Medulla oblongata (tissue), 1 donor: ENCODE measurements around the gene ELL2.
"Not testable (repeated sequence)": the region's sequence is repeated elsewhere in the genome, so short reads cannot be mapped to it uniquely, and the experiment has no call there.

Source experiments
- DNase-seq: peaks from one replicate; pipeline ENCODE4 v3.0.0-alpha.2; 2015; ENCODE audit errors: extremely low spot score

ELL2 gene

DNA sequence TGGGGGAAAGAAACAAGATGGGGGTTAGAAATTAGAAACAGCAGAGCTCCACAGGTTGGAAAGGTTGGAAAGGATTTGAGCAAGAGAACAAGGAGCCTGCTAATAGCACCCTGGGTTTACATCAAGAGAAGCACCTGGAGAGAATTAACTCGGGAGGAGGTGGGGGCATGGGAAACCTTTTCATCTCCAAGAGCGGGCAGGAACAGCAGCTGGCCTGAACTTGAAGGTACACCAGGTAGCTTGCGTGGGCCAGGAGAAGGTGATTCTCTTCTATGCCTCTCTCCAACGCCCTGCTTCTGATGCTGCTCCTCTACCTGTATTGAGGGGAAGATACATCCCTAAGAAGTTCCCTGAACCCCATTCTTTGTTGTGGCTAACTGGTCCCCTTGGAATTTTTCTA is 102.0 kb downstream of the ELL2 start:
- no peak for DNase-seq

DNA sequence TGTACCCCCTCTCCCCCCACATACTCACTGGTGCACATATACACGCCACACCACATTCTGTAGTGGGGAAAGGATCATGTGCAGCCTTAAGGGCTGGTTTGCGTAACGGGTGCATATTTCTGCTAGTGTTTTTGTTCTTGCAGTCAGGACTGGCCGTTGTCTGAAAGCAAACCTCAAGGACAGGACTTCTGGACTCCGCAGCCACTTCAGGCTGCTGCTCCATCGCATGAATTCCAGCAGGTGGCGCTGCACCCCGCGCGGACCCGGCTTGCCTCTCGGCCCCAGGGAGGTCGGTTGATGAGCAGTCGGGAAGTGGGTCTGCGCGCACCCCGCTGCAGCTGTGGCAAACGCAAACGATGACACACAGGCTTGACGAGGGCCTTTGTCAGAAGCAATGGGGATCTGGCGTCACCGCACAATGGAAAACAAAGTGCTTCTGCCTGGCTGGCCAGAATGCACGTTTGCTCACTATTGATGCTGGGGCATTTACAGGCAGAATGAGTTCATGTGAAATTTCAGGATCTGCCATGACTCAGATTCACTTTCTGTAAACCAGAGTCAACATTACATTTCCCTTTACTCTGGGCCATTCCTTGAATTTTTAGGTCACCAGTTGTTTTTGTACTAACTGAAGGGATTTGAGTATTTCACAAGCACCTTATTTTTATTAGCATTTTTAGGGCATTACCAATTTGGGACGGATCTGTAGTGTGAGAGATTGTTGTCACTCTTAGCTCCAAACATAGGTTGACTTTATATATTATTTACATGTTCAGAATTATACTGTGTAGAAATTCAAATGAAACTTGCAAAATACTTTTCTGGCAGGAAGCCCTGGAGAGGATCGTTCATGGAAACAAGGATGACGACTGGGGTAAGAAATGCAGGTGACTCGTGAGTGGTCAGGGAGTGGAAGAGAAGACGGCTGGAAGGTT is 102.7 kb downstream of the ELL2 start:
- peak; percentile 94 for DNase-seq

DNA sequence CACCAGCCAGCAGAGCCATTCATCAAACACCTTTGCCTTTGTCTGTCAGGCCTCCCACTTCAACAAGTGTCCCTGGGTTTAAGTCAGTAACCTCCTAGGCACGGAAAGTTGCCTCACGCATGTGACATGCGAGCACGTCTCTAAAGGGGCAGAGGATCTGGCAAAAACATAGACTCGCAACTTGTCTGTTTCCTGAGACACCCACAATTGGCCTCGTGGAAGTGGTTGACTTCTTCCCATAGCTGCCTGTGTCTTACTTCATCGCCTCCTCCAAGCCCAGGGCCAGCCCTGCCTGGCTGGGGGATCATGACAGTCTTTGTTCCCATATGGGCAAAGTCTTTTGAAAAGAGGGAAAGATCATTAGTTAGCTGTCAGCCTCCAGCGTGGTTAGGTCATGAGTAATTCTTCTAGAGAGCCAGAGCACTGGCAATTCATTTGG is 103.6 kb downstream of the ELL2 start:
- DNase-seq, result peak; percentile 79

DNA sequence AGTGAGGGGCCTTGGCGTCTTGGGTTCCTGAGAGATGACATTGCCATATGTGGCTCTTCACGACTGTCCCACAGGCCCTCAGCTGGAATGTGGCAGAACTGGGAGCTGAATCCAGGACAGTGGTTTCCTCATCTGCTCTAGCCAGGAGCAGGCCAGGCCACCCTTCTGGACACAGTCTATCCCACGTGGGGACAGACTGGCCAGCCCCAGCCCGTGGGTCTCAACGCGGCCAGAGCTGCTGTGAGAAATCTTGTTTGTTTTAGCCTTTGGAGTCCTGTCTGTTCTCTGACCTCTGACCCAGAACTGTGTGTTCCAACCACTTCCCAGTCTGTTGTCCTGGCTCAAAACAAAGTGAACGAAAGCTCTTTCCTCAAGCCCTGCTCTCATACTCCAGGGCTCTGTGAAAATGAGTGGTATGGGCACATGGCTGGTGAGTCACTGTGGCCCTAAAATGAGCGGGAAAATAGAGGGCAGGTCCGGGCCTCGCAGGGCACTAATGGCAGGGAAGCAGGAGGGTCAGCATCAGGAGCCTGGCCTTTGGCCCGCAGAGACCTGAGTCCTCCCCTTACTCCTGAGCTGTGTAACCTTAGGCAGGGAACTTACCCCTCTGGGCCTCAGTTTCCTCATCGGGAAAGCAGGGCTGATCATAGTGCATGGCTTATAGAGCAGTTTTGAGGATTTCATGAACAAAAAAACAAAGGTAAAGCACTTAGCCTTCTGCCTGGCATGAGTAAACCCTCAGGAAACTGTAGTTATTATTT is 104.3 kb downstream of the ELL2 start:
- peak; percentile 57 for DNase-seq

DNA sequence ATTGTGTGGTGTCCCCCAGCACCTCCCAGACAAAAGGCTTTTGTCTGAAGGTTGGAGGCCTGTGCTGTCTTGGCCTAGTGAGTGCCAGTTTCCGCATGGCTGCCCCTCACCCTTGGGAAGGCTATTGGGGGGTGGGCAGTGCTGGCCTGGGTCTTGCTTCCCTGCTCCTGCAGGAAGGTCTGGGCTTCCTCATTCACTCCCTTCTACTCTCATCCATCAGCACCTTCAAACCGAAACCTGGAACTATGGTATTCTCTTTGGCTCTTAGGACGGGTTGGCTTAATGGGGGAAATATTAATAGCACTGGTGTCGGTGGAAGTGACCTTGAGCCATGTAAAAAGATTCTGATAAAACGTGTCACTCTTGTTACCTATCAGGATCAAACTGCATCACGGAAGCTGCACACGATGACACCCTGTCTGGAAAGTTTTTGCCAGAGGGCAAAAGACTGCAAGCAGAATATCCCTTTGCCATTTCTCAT is 105.1 kb downstream of the ELL2 start:
- DNase-seq, result peak; percentile 72

DNA sequence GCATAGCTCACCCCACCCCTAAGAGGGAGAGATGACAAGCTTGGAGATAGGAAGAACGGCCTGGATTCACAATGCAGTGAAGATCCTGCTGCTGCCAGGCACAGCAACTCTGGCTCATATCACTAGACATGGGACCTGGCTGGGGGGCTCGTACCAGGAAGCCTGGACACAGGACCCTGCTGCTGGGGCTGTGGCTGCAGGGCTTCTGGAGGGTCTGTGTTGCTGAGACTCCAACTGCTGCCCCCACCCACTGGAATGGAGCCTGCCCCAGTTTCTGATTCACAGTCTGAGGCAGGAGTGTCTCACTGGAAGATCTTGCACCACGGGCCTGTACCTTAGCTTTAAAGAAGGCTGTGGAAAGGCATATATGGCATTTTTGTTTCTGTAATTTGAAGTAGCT is 108.2 kb downstream of the ELL2 start:
- no peak for DNase-seq

DNA sequence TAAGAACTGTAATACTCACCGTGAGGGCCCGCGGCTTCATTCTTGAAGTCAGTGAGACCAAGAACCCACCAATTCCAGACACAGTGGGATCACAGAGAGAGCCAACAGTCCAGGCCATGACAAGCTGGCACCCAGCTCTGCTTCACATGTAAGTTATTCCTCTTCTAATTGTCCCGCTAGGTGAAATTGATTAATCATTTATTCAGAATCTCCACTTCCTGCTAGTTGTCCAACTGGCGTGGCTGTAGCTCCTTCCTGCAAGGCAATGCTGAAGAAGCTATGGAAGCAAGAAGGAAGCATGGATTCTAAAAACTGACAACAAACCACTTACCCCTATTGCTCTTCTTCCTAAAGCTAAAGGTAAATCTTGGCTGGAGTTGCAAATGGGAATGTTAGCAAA is 109.1 kb downstream of the ELL2 start:
- DNase-seq, result no peak

DNA sequence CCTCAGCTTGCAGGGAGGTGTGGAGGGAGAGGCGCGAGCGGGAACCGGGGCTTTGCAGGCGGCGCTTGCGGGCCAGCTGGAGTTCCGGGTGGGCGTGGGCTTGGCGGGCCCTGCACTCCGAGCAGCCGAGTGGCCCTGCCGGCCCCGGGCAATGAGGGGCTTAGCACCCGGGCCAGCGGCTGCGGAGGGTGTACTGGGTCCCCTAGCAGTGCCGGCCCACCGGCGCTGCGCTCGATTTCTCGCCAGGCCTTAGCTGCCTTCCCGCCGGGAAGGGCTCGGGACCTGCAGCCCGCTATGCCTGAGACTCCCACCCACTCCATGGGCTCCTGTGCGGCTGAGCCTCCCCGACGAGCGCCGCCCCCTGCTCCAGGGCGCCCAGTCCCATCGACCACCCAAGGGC is 110.5 kb downstream of the ELL2 start:
- DNase-seq, result not testable (repeated sequence)

DNA sequence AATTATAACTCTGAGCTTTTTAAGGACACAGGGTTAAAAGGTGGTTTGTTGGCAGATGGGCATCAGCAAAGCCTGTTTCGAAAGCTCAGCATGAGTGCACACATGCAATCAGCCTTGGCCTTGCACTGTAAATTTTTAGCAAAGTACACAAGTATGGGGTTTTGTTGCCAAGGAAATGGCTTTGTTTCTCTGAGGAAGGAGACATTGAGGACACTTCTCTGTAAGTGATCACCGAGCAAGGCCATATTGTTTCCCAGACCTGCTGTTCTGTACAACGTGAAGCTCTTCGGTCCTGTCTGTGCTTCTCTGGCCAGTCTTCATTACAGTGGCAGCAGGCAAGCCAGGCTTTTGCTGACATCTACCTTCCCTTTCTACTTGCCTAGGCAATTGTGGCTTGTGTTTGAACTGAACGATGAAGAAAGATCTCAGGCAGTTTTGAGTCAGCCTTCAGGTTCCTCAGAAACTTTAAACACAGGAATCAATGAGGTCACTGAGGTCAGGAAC is 111.2 kb downstream of the ELL2 start:
- no peak for DNase-seq

DNA sequence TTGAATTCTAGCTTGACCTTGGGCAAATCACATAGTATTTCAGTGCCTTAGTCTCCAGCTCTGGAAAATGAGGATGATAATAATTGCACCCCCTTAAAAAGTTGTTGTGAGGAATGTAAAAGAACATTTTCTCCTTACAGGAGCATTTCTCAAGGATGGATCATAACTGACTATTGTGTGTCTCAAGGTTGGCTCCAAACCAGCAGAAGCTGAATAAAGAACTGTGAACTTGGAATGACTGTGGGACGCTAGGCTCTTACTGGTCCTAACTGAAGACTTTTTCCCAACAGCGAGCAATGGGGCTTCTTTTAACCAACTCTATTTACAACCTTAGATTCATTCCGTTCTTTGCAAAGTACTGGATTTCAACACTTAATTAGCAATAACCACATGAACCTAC is 113.0 kb downstream of the ELL2 start:
- DNase-seq, result no peak

DNA sequence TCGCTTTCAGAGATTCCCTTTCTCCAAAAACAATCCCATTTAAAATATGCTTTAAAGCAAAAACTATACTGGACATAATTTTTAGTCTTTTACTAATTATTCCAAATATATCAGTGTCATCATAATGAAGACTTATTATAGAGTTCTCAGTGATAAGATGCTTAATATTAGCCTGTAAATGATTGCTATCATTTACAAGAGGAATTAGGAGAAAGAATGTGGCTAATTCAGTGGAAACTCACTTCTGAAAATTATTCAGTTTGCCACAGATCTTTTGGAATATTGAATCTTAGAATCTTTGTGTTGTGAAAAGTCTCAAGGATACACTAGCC is 114.4 kb downstream of the ELL2 start:
- no peak for DNase-seq

DNA sequence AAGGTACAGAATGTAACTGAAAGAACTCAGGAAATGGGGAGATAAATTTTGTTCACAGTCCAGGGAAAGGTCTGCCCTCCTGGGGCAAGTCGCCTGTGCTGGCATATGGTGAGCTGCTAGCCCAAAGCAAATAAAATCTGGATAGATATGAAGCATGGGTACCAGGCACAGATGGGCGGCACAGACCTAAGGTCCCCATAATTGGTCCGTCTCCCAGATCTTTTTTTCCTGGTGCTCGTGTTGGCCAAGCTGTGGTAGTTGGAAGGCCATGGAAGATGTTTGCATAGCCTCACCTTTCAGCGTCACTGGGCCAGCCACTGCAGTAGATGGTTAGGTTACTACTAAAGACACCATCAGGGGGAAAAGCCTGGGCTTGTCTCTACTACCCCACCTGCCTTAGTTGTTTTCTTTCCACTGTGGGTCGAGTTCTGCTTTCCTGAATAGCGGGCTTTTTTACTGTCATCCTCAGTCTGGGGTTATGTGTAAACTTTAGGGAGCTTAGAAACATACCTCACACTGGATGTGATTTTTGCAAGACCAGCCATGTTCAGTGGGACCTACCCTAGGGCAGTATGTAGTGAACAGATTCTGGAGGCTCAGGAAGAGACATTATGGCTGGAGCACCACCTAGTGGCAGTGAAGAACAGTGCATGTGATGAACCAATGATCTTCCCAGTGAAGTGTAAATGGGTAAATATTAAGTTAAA is 114.9 kb downstream of the ELL2 start:
- peak; percentile 93 for DNase-seq

DNA sequence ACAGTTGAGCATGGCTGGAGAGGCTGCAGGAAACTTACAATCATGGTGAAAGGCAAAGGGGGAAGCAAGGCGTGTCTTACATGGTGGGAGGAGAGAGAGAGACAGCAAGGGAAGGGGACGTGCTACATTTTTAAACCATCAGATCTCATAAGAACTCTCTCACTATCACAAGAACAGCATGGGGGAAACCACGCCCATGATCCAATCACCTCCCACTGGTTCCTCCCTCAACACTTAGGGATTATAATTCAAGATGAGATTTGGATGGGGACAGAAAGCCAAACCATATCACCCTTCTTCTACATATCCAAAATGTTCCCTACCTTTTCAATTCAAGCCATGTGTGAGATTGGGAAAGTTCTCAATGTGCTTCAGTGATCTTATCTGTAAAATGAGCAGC is 116.3 kb downstream of the ELL2 start:
- no peak for DNase-seq

DNA sequence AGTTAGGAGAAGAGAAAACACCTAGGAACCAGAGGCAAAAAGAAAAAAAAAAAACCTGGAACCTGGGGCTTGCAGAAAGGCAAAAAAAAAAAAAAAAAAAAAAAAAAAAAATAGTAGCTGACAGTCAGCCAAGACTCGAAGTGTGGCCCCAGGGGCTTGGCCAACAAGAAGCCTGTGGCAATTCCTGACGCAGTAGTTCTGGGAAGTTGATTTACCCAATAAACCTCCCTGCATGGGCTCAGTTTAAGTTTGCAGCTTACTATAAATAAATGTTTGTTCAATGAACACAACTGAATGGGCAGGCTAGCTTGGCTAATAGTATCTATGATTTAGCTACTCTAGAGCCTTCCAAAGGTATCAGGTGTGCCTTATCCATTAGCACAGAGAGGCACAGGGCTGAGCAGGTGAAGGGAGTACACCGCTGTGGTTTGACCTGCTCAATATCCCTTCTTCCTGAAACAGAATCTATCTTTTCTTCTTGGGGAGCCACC is 117.9 kb downstream of the ELL2 start:
- DNase-seq, result peak; percentile 36

DNA sequence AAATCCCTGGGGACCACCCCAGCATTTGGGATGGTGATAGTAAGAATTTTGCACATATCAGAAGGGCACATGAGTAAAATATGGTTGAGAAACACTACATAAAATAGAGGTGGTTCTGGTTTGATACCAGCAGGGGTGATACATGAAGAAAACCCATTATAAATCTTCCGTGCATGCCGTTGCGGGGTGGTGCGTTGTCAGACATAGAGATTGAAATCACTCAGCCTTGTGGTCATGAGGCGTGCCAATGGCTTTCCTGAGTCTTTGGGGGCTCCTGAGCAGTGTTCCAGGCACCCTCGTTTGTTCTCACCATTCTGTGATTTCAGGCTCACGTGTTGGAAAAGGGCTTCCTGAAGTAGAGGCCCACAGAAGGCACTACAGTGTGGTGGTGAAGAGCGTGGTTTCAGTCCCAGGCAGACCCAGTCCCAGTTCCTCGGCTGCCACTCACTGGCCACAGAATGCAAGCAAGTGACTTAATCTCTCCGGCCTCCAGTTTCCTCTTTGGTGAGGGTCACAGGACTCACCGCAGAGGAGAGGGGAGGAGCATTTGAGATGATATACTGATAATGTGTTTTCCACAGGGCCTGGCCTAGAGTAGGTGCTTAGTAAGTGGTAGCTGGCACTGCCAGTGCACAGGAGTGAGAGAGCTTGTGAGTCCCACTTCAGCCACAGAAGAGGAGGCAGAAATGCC is 118.7 kb downstream of the ELL2 start:
- DNase-seq, result peak; percentile 89

DNA sequence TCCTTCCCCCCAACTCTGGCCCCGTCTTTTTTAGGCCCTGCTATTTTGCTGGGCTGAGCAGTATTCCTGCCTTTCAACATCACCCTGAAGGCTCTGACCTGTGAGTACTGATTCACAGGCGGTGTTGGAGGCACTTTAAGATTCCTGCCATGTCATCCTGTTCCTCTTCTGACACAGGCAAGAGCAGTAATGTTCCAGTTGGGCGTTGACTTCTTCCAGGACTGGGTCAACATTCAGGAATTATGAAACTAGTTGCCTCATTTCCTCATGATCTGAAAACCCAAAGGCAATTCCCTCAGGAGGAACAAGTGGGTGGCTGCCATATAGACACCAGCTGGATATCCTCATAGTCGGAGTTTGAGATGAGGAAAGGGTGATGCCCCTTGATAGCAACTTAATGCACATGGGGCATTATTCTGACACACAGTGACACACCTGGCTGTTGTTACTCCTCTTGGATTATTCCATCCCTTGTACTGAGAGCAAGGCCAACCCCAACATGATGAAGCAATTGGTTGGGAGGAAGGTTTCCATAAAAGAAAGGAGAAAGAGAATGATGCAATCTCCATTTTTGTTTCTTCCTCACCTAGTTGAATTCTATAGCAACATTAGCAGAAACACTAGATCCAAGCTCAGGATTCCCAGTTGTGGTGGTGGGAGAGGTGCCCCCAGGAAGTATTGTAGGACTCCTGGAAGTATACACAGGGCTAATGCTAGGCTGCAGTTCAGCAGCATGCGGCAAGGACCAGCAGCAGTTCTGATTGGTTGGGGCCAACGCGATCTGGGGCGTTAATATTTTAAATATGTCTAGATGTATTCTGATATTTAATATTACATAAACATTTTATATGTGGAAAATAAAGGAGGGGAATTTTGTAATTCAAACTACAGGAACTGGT is 119.5 kb downstream of the ELL2 start:
- no peak for DNase-seq

DNA sequence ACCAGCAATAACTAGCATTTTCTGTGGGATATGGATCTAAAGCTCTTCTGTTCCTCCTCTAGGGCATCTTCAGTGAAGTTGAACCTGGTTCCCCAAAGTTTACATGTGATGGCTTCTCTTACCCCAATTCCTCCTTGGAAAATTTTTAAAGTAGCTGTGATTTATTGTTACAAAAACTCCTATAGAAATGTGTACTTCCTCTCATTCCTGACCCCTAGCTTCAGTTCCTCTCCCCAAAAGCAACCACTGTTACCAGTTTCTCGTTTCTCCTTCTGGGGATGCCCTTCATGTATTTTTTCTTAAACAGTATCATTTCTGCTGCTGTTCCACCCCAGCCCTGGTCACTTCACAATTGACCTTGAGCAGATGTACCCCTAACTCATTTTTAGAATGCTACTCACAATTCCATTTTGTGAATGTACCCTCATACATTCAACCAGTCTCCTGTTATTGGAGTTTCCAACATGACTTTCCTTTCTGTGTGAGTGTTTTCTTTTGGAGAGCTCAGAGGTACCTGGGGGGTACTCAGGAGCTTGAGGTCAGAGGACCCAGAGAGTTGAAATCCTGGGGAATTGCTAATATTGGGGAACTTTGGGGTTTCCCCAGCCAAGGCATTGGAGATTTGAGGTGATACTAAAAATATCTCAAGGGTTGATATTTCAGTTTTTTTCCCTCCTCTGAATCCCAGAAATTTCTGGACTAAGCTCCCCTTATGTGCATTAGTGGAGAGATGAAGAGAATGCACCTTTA is 120.5 kb downstream of the ELL2 start:
- DNase-seq, result peak; percentile 48

DNA sequence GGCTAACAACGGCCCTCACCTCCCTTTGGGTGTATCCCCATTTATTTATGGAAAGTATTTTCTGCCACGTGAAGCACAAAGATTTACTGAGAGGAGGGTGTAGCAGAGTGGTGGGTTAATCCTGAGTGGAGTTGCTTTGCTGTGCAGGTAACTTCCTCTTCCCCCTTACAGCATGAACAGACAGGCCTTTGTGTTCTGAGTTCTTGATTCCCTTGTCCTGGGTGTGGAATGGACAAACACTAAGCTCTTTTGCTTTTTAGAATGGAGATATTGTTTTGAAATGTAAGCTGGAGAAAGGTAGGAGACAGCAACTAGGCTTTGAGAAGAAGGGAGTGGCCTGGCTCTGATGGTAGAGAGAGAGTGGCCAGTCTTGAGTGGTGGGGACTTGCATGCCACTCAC is 122.0 kb downstream of the ELL2 start:
- DNase-seq, result no peak

DNA sequence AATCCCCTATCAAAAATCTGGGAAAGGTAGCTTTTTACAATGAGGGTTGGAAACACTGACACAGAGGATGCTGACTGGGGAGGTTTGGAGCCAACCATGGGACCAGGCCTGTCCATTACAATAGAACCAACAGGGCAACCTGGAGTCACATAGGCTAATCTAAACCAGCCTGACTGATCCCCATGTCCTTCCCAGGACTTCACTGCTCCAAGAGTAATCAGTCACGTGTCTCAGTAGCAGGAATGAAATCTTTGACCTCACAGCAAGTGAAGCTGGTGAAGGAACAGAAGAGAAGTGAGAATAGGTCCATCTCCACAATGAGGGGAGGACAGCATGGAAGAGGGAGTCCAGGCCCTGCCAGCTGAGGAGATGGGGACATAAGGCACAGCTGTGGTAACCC is 123.1 kb downstream of the ELL2 start:
- DNase-seq, result no peak
